OCI-LY7 (cell line): Measurements from ENCODE around the gene YOD1.

Source experiments
- CTCF ChIP-seq: fragments of 200-600 bp; sonication (generic); conservative IDR thresholded peaks from 2 replicates; pipeline ENCODE4 v1.5.1; 2014; ENCODE audit warnings: mild to moderate bottlenecking, antibody characterized with exemption, low read length, moderate library complexity, mixed read lengths
- EZH2phosphoT487 ChIP-seq: fragments of 200-600 bp; sonication (generic); IDR thresholded peaks from 2 replicates; pipeline ENCODE4 v1.6.1; 2018; ENCODE audit warnings: low read depth, borderline replicate concordance, mild to moderate bottlenecking, mixed run types, antibody characterized with exemption, low read length, moderate library complexity, mixed read lengths

GRCh38 chr1:207007352-207008033 is 43.5 kb downstream of the YOD1 start:
- TF ChIP-seq CTCF (no peak), EZH2phosphoT487 (no peak)
